HFFc6 (cell line): ENCODE results near the gene ZFP14. TPM values are rescaled to one million over a fixed set of nuclear protein-coding genes. Genes with fewer than 3 reads are reported as not detected.
A peak's percentile ranks its signal among the peaks of the same experiment; 100 is the strongest.
"Not testable (repeated sequence)": the region's sequence is repeated elsewhere in the genome, so short reads cannot be mapped to it uniquely, and the experiment has no call there.

Source experiments
- DNase-seq: peaks from one replicate; pipeline ENCODE4 v3.0.0-alpha.2; 2018
- H3K27ac Mint-ChIP-seq: 2 replicates; pipeline ENCODE4 v1.8.0; 2020; ENCODE audit warnings: mild to moderate bottlenecking, mixed read lengths
- H3K27me3 Mint-ChIP-seq: 2 replicates; pipeline ENCODE4 v1.8.0; 2021; ENCODE audit warnings: mild to moderate bottlenecking, moderate library complexity, mixed read lengths; ENCODE audit not compliant: insufficient read depth
- H3K36me3 Mint-ChIP-seq: 2 replicates; pipeline ENCODE4 v1.8.0; 2021; ENCODE audit warnings: low read depth, mixed read lengths
- H3K4me1 Mint-ChIP-seq: 2 replicates; pipeline ENCODE4 v1.8.0; 2020; ENCODE audit warnings: low read depth, mixed read lengths
- H3K4me3 Mint-ChIP-seq: 2 replicates; pipeline ENCODE4 v1.8.0; 2020; ENCODE audit warnings: mild to moderate bottlenecking, moderate library complexity, mixed read lengths
- H3K9me3 Mint-ChIP-seq: 2 replicates; pipeline ENCODE4 v1.8.0; 2020; ENCODE audit warnings: mild to moderate bottlenecking, mixed read lengths
- CTCF ChIP-seq: fragments of 200-600 bp; sonication (generic); IDR thresholded peaks from 2 replicates; pipeline ENCODE4 v1.5.0; 2021; ENCODE audit warnings: antibody characterized with exemption, mild to moderate bottlenecking
- total RNA-seq, 6 experiments: library from RNA; stranded (reverse); fragmentation: NEBNext Ultra II Directional; extraction: Animal tissue kit (Norgen Biotek cat#: 25700); gene quantifications; 2 replicates in 1 of 6; 3 replicates in 5 of 6; pipeline ENCODE4 v1.2.3, GENCODE V29; 2021

The ZFP14 gene
- total RNA-seq, 6 experiments from 2014 or later, result 1.1 to 2.1 (median 1.5) TPM

- no peak for DNase-seq
- peak overlapping the region; percentile 88 for H3K4me3 Mint-ChIP-seq
- TF ChIP-seq CTCF, result no peak
- H3K36me3 Mint-ChIP-seq, result peaks cover 55% of the 10 kb centered on the region
- no peaks in the 10 kb centered on the region for H3K27me3 Mint-ChIP-seq
- H3K27ac Mint-ChIP-seq, result no peak overlapping the region
- H3K9me3 Mint-ChIP-seq, result peaks cover 63% of the 10 kb centered on the region
- peaks cover 16% of the 10 kb centered on the region for H3K4me1 Mint-ChIP-seq
Measured at GRCh38 chr19:36330216-36330615, 48.8 kb downstream of the ZFP14 start.

GRCh38 chr19:36329534-36329933 is 49.5 kb downstream of the ZFP14 start:
- Mint-ChIP-seq H3K4me1 (peaks cover 16% of the 10 kb centered on the region), H3K36me3 (peaks cover 61% of the 10 kb centered on the region), H3K9me3 (peaks cover 69% of the 10 kb centered on the region), H3K4me3 (peak overlapping the region; percentile 44)
- H3K27me3 Mint-ChIP-seq, H3K27ac Mint-ChIP-seq, DNase-seq: not testable (repeated sequence)

GRCh38 chr19:36326649-36327048 is 52.4 kb downstream of the ZFP14 start:
- not testable (repeated sequence) for H3K27ac Mint-ChIP-seq, H3K27me3 Mint-ChIP-seq, DNase-seq, H3K4me3 Mint-ChIP-seq, H3K4me1 Mint-ChIP-seq
- H3K9me3 Mint-ChIP-seq, result peaks cover 52% of the 10 kb centered on the region
- peaks cover 60% of the 10 kb centered on the region for H3K36me3 Mint-ChIP-seq

- not testable (repeated sequence) for H3K4me1 Mint-ChIP-seq, H3K27me3 Mint-ChIP-seq, H3K36me3 Mint-ChIP-seq, H3K9me3 Mint-ChIP-seq, H3K27ac Mint-ChIP-seq, DNase-seq, H3K4me3 Mint-ChIP-seq
Measured at GRCh38 chr19:36315164-36315563, 63.8 kb downstream of the ZFP14 start.

- H3K27me3 Mint-ChIP-seq, H3K4me1 Mint-ChIP-seq, H3K27ac Mint-ChIP-seq, DNase-seq, H3K36me3 Mint-ChIP-seq, H3K4me3 Mint-ChIP-seq, H3K9me3 Mint-ChIP-seq: not testable (repeated sequence)
Measured at GRCh38 chr19:36314053-36314452, 64.9 kb downstream of the ZFP14 start.

- H3K27me3 Mint-ChIP-seq, H3K4me1 Mint-ChIP-seq, DNase-seq, H3K36me3 Mint-ChIP-seq, H3K4me3 Mint-ChIP-seq, H3K9me3 Mint-ChIP-seq, H3K27ac Mint-ChIP-seq: not testable (repeated sequence)
Measured at GRCh38 chr19:36311098-36311760, 67.8 kb downstream of the ZFP14 start.

GRCh38 chr19:36310416-36310990 is 68.5 kb downstream of the ZFP14 start:
- H3K27ac Mint-ChIP-seq, H3K4me1 Mint-ChIP-seq, H3K27me3 Mint-ChIP-seq, H3K9me3 Mint-ChIP-seq, H3K4me3 Mint-ChIP-seq, H3K36me3 Mint-ChIP-seq: not testable (repeated sequence)
- peak; percentile 15 for DNase-seq

- not testable (repeated sequence) for DNase-seq, H3K36me3 Mint-ChIP-seq, H3K27ac Mint-ChIP-seq, H3K4me1 Mint-ChIP-seq, H3K27me3 Mint-ChIP-seq, H3K4me3 Mint-ChIP-seq, H3K9me3 Mint-ChIP-seq
Measured at GRCh38 chr19:36309759-36310158, 69.2 kb downstream of the ZFP14 start.

GRCh38 chr19:36309309-36309708 is 69.7 kb downstream of the ZFP14 start:
- not testable (repeated sequence) for DNase-seq, H3K9me3 Mint-ChIP-seq, H3K27me3 Mint-ChIP-seq, H3K4me1 Mint-ChIP-seq, H3K27ac Mint-ChIP-seq, H3K36me3 Mint-ChIP-seq, H3K4me3 Mint-ChIP-seq

GRCh38 chr19:36292317-36292716 is 86.7 kb downstream of the ZFP14 start:
- H3K4me3 Mint-ChIP-seq, H3K4me1 Mint-ChIP-seq, H3K27me3 Mint-ChIP-seq, H3K9me3 Mint-ChIP-seq, H3K27ac Mint-ChIP-seq, DNase-seq, H3K36me3 Mint-ChIP-seq: not testable (repeated sequence)

Other genes starting within 250 kb of the ZFP14 start
- 1,000 to 10,000 TPM; 1,039 to 1,309 (median 1,209) TPM for gene CAPNS1, start 239.1 kb downstream of the ZFP14 start, total RNA-seq
- 100 to 1,000 TPM in 2 of 6 experiments, 10 to 100 TPM in 4; 59.8 to 139 (median 85.5) TPM for gene COX7A1, start 226.8 kb downstream of the ZFP14 start, total RNA-seq
- gene ZNF565, start 164.5 kb downstream of the ZFP14 start, total RNA-seq, result 1 to 10 TPM; 2.7 to 3.7 (median 3.1) TPM
- 10 to 100 TPM; 49.7 to 58.2 (median 56.6) TPM for gene ZNF146, start 164.1 kb downstream of the ZFP14 start, total RNA-seq
- 1 to 10 TPM; 1.7 to 3.9 (median 3.4) TPM for gene ZFP82, start 39.4 kb upstream of the ZFP14 start, total RNA-seq
- 1 to 10 TPM; 5.2 to 6.7 (median 6.0) TPM for gene ZNF566, start 110.4 kb upstream of the ZFP14 start, total RNA-seq
- gene ZNF260, start 149.1 kb upstream of the ZFP14 start, total RNA-seq, result 10 to 100 TPM in 2 of 6 experiments, 1 to 10 TPM in 4; 9.2 to 11.9 (median 9.8) TPM
- gene ZNF529, start 194.1 kb upstream of the ZFP14 start, total RNA-seq, result 1 to 10 TPM; 5.5 to 8.7 (median 7.5) TPM
- gene ZNF382, start 226.1 kb upstream of the ZFP14 start, total RNA-seq, result 1 to 10 TPM; 1.5 to 3.6 (median 2.5) TPM